Measurements from ENCODE around the gene TAPT1. TPM values are rescaled to one million over a fixed set of nuclear protein-coding genes. Genes with fewer than 3 reads are reported as not detected.

The TAPT1 gene
- total RNA-seq, 3 donors from 2014 or later: 39.7 to 52.5 (median 43.0) TPM

- no peak overlapping the region for H3K27ac ChIP-seq
- no peaks in the 10 kb centered on the region for H3K36me3 ChIP-seq
- H3K4me3 ChIP-seq: no peak overlapping the region
- no peaks in the 10 kb centered on the region for H3K4me1 ChIP-seq
- intact Hi-C loops (cut with DNase I; ENCODE audit: low total_unique reads): no loop called here
- no peak for DNase-seq (ENCODE audit: low spot score in 2 of 2)
- H3K27me3 ChIP-seq: no peaks in the 10 kb centered on the region
- no peaks in the 10 kb centered on the region for H3K9me3 ChIP-seq
- TF ChIP-seq CTCF (IDR thresholded peaks at IDR 0.05) (no peak), POLR2AphosphoS5 (IDR thresholded peaks at IDR 0.05) (no peak), POLR2A (IDR thresholded peaks at IDR 0.05) (no peak)
Measured at GRCh38 chr4:16206301-16206700, 20.0 kb downstream of the TAPT1 start.

GRCh38 chr4:16205298-16206164, 20.7 kb downstream of the TAPT1 start:
- no peak overlapping the region for H3K4me3 ChIP-seq
- TF ChIP-seq POLR2A (IDR thresholded peaks at IDR 0.05) (no peak), POLR2AphosphoS5 (IDR thresholded peaks at IDR 0.05) (no peak), CTCF (IDR thresholded peaks at IDR 0.05) (peak; percentile 35 to 54 (median 50))
- no peak for DNase-seq (ENCODE audit: low spot score in 2 of 2)
- H3K27me3 ChIP-seq: no peaks in the 10 kb centered on the region
- intact Hi-C loops (cut with DNase I; ENCODE audit: low total_unique reads): no loop called here
- no peak overlapping the region for H3K27ac ChIP-seq
- no peaks in the 10 kb centered on the region for H3K36me3 ChIP-seq
- no peaks in the 10 kb centered on the region for H3K4me1 ChIP-seq
- no peaks in the 10 kb centered on the region for H3K9me3 ChIP-seq

- no peaks in the 10 kb centered on the region for H3K36me3 ChIP-seq
- no peak for DNase-seq (ENCODE audit: low spot score in 2 of 2)
- intact Hi-C loops (cut with DNase I; ENCODE audit: low total_unique reads): no loop called here
- no peaks in the 10 kb centered on the region for H3K9me3 ChIP-seq
- no peaks in the 10 kb centered on the region for H3K4me1 ChIP-seq
- TF ChIP-seq CTCF (IDR thresholded peaks at IDR 0.05) (no peak), POLR2A (IDR thresholded peaks at IDR 0.05) (no peak), POLR2AphosphoS5 (IDR thresholded peaks at IDR 0.05) (no peak)
- H3K27me3 ChIP-seq: no peaks in the 10 kb centered on the region
- H3K27ac ChIP-seq: no peak overlapping the region
- H3K4me3 ChIP-seq: no peak overlapping the region
Measured at GRCh38 chr4:16204505-16204904, 21.8 kb downstream of the TAPT1 start.

GRCh38 chr4:16203083-16203482, 23.2 kb downstream of the TAPT1 start:
- no peak for DNase-seq (ENCODE audit: low spot score in 2 of 2)
- no peak overlapping the region for H3K4me3 ChIP-seq
- H3K36me3 ChIP-seq: no peaks in the 10 kb centered on the region
- H3K4me1 ChIP-seq: no peaks in the 10 kb centered on the region
- intact Hi-C loops (cut with DNase I; ENCODE audit: low total_unique reads): no loop called here
- H3K27ac ChIP-seq: no peak overlapping the region
- no peaks in the 10 kb centered on the region for H3K27me3 ChIP-seq
- no peak for TF ChIP-seq POLR2A (IDR thresholded peaks at IDR 0.05)
- no peak for TF ChIP-seq CTCF (IDR thresholded peaks at IDR 0.05)
- TF ChIP-seq POLR2AphosphoS5 (IDR thresholded peaks at IDR 0.05): no peak
- no peaks in the 10 kb centered on the region for H3K9me3 ChIP-seq

- intact Hi-C loops (cut with DNase I; ENCODE audit: low total_unique reads): no loop called here
- no peaks in the 10 kb centered on the region for H3K4me1 ChIP-seq
- H3K9me3 ChIP-seq: no peaks in the 10 kb centered on the region
- H3K27ac ChIP-seq: no peak overlapping the region
- DNase-seq (ENCODE audit: low spot score in 2 of 2): no peak
- H3K4me3 ChIP-seq: no peak overlapping the region
- no peaks in the 10 kb centered on the region for H3K27me3 ChIP-seq
- H3K36me3 ChIP-seq: no peaks in the 10 kb centered on the region
- TF ChIP-seq POLR2AphosphoS5 (IDR thresholded peaks at IDR 0.05): no peak
- TF ChIP-seq CTCF (IDR thresholded peaks at IDR 0.05): no peak
- TF ChIP-seq POLR2A (IDR thresholded peaks at IDR 0.05): no peak
Measured at GRCh38 chr4:16202598-16202997, 23.7 kb downstream of the TAPT1 start.
